ENCODE measurements around the gene MRPS2.

MRPS2 gene

GRCh38 chr9:135486267-135487065 is 14.0 kb upstream of the MRPS2 start:
- CTCF ChIA-PET = no interaction called here
- WGBS (ENCODE audit: insufficient coverage) = 97% methylated on average over 32 of the region's 33 CpGs
- no peak for DNase-seq
- Histone ChIP-seq H3K9me3 (ENCODE audit: control extremely low read depth in 1 of 5, control insufficient read depth in 4 of 5, insufficient read depth in 2 of 5, low read depth in 1 of 5, low read length in 4 of 5) (no peaks in the 10 kb centered on the region), H3K4me1 (ENCODE audit: control extremely low read depth in 1 of 4, control insufficient read depth in 4 of 4, insufficient read depth in 4 of 4, low read length in 3 of 4) (peaks cover 0 to 8% (median 0%) of the 10 kb centered on the region in 4 experiments), H3K27me3 (replicated peaks in 2 of 5; ENCODE audit: control insufficient read depth in 4 of 5, insufficient read depth in 5 of 5, low read length in 4 of 5) (no peaks in the 10 kb centered on the region), H3K27ac (ENCODE audit: insufficient read depth in 1 of 2, low read depth in 1 of 2, low read length in 2 of 2, poor library complexity in 1 of 2, severe bottlenecking in 2 of 2) (no peak overlapping the region), H3K36me3 (ENCODE audit: control insufficient read depth in 4 of 4, insufficient read depth in 4 of 4, low read length in 3 of 4) (peaks cover 4 to 54% (median 32%) of the 10 kb centered on the region in 4 experiments), H3K4me3 (ENCODE audit: control insufficient read depth in 1 of 7, extremely low read depth in 1 of 7, insufficient read depth in 4 of 7, low read depth in 2 of 7, low read length in 6 of 7) (no peak overlapping the region)
- POLR2A ChIA-PET = no interaction called here

- CTCF ChIA-PET = interaction anchor here (1.3 kb wide), 1 partner anchor 13 kb away, joined by 4 read pairs; no protein-coding TSS in a partner anchor
- H3K36me3 ChIP-seq (ENCODE audit: control insufficient read depth in 4 of 4, insufficient read depth in 4 of 4, low read length in 3 of 4) = peaks cover 4 to 54% (median 32%) of the 10 kb centered on the region in 4 experiments
- H3K27me3 ChIP-seq (replicated peaks in 2 of 5; ENCODE audit: control insufficient read depth in 4 of 5, insufficient read depth in 5 of 5, low read length in 4 of 5) = no peaks in the 10 kb centered on the region
Observed at GRCh38 chr9:135487281-135488012, 13.0 kb upstream of the MRPS2 start.

GRCh38 chr9:135488013-135488330 is 12.5 kb upstream of the MRPS2 start:
- DNase-seq = no peak
- Histone ChIP-seq H3K36me3 (ENCODE audit: control insufficient read depth in 4 of 4, insufficient read depth in 4 of 4, low read length in 3 of 4) (peaks cover 4 to 54% (median 32%) of the 10 kb centered on the region in 4 experiments), H3K9me3 (ENCODE audit: control extremely low read depth in 1 of 5, control insufficient read depth in 4 of 5, insufficient read depth in 2 of 5, low read depth in 1 of 5, low read length in 4 of 5) (no peaks in the 10 kb centered on the region), H3K4me3 (ENCODE audit: control insufficient read depth in 1 of 7, extremely low read depth in 1 of 7, insufficient read depth in 4 of 7, low read depth in 2 of 7, low read length in 6 of 7) (no peak overlapping the region), H3K4me1 (ENCODE audit: control extremely low read depth in 1 of 4, control insufficient read depth in 4 of 4, insufficient read depth in 4 of 4, low read length in 3 of 4) (no peaks in the 10 kb centered on the region), H3K27me3 (replicated peaks in 2 of 5; ENCODE audit: control insufficient read depth in 4 of 5, insufficient read depth in 5 of 5, low read length in 4 of 5) (no peaks in the 10 kb centered on the region), H3K27ac (ENCODE audit: insufficient read depth in 1 of 2, low read depth in 1 of 2, low read length in 2 of 2, poor library complexity in 1 of 2, severe bottlenecking in 2 of 2) (no peak overlapping the region)
- CTCF ChIA-PET = interaction anchor here (1.3 kb wide), 1 partner anchor 14 kb away, joined by 4 read pairs; no protein-coding TSS in a partner anchor
- POLR2A ChIA-PET = no interaction called here
- WGBS (ENCODE audit: insufficient coverage) = 100% methylated on average over 7 of the region's 18 CpGs

More at GRCh38 chr9:135487281-135488012, 13.0 kb upstream of the MRPS2 start:
- Histone ChIP-seq H3K27ac (ENCODE audit: insufficient read depth in 1 of 2, low read depth in 1 of 2, low read length in 2 of 2, poor library complexity in 1 of 2, severe bottlenecking in 2 of 2) (no peak overlapping the region), H3K4me1 (ENCODE audit: control extremely low read depth in 1 of 4, control insufficient read depth in 4 of 4, insufficient read depth in 4 of 4, low read length in 3 of 4) (no peaks in the 10 kb centered on the region), H3K4me3 (ENCODE audit: control insufficient read depth in 1 of 7, extremely low read depth in 1 of 7, insufficient read depth in 4 of 7, low read depth in 2 of 7, low read length in 6 of 7) (no peak overlapping the region), H3K9me3 (ENCODE audit: control extremely low read depth in 1 of 5, control insufficient read depth in 4 of 5, insufficient read depth in 2 of 5, low read depth in 1 of 5, low read length in 4 of 5) (no peaks in the 10 kb centered on the region)
- POLR2A ChIA-PET = no interaction called here
- DNase-seq = no peak
- 97% methylated on average over 38 of the region's 40 CpGs for WGBS (ENCODE audit: insufficient coverage)

DNA sequence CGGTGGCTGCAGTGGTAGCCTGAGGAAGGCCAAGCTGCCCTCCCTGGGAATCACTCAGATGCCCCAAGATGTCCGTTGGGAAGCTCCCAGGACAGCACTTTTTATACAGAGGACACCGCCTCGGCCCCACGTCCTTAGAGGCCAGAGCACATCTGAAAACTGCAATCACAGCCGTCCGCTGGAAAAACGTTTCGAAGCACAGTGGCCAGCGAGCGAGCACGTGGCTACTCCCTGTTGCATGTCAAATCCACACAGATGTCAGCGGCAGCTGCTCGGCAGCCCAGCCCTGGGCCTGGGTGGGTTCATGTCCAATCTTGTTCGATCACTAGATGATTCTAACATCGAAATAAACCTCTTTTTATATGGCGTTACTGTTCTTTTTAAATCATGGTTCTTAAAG is 12.0 kb upstream of the MRPS2 start:
- Histone ChIP-seq H3K9me3 (ENCODE audit: control extremely low read depth in 1 of 5, control insufficient read depth in 4 of 5, insufficient read depth in 2 of 5, low read depth in 1 of 5, low read length in 4 of 5) (no peaks in the 10 kb centered on the region), H3K4me1 (ENCODE audit: control extremely low read depth in 1 of 4, control insufficient read depth in 4 of 4, insufficient read depth in 4 of 4, low read length in 3 of 4) (no peaks in the 10 kb centered on the region), H3K27ac (ENCODE audit: insufficient read depth in 1 of 2, low read depth in 1 of 2, low read length in 2 of 2, poor library complexity in 1 of 2, severe bottlenecking in 2 of 2) (no peak overlapping the region), H3K4me3 (ENCODE audit: control insufficient read depth in 1 of 7, extremely low read depth in 1 of 7, insufficient read depth in 4 of 7, low read depth in 2 of 7, low read length in 6 of 7) (no peak overlapping the region), H3K27me3 (replicated peaks in 2 of 5; ENCODE audit: control insufficient read depth in 4 of 5, insufficient read depth in 5 of 5, low read length in 4 of 5) (no peaks in the 10 kb centered on the region), H3K36me3 (ENCODE audit: control insufficient read depth in 4 of 4, insufficient read depth in 4 of 4, low read length in 3 of 4) (peaks cover 4 to 51% (median 30%) of the 10 kb centered on the region in 4 experiments)
- 97% methylated on average over 17 of the region's 17 CpGs for WGBS (ENCODE audit: insufficient coverage)
- DNase-seq = no peak
- POLR2A ChIA-PET = no interaction called here
- CTCF ChIA-PET = interaction anchor here (1.3 kb wide), 1 partner anchor 14 kb away, joined by 4 read pairs; no protein-coding TSS in a partner anchor

- ChIA-PET CTCF (no interaction called here), POLR2A (no interaction called here)
- H3K9me3 ChIP-seq (ENCODE audit: control extremely low read depth in 1 of 5, control insufficient read depth in 4 of 5, insufficient read depth in 2 of 5, low read depth in 1 of 5, low read length in 4 of 5) = no peaks in the 10 kb centered on the region
- peaks cover under 1 to 45% (median 23%) of the 10 kb centered on the region in 4 experiments for H3K36me3 ChIP-seq (ENCODE audit: control insufficient read depth in 4 of 4, insufficient read depth in 4 of 4, low read length in 3 of 4)
- no peak for DNase-seq
- H3K27ac ChIP-seq (ENCODE audit: insufficient read depth in 1 of 2, low read depth in 1 of 2, low read length in 2 of 2, poor library complexity in 1 of 2, severe bottlenecking in 2 of 2) = no peak overlapping the region
- 93% methylated on average over 16 of the region's 18 CpGs for WGBS (ENCODE audit: insufficient coverage)
- no peaks in the 10 kb centered on the region for H3K4me1 ChIP-seq (ENCODE audit: control extremely low read depth in 1 of 4, control insufficient read depth in 4 of 4, insufficient read depth in 4 of 4, low read length in 3 of 4)
- H3K27me3 ChIP-seq (replicated peaks in 2 of 5; ENCODE audit: control insufficient read depth in 4 of 5, insufficient read depth in 5 of 5, low read length in 4 of 5) = no peaks in the 10 kb centered on the region
- no peak overlapping the region for H3K4me3 ChIP-seq (ENCODE audit: control insufficient read depth in 1 of 7, extremely low read depth in 1 of 7, insufficient read depth in 4 of 7, low read depth in 2 of 7, low read length in 6 of 7)
Observed at GRCh38 chr9:135489188-135489906, 11.1 kb upstream of the MRPS2 start.

DNA sequence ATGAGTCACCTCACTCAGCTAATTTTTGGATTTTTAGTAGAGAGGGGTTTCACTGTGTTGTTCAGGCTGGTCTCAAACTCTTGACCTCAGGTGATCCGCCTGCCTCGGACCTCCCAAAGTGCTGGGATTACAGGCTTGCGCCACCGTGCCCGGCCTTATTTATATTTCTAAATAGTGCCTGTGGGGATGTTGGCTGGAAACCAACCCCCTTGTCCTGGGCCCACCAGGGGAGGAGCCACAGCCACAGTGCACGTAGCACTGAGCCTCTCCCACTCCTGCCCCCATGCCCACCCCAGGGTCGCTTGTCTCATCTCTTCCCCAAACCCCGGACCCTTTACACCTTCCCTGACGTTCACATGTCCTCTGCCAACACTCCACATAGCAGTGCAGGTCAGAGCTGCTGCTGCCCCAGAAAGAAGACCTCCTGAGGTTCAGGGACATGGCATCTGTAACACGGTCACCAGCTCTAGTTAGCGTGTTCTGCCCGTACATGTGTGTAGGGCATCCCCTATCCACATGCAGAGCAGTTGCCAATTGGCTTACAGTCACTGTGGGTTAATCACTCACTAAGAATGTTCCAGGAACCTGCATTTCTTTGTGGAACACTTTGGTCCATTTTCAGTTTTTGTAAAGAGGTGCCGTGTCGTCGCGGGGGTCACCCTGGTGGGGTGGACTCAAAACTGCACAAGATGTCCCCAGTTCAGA is 10.2 kb upstream of the MRPS2 start:
- Histone ChIP-seq H3K4me1 (ENCODE audit: control extremely low read depth in 1 of 4, control insufficient read depth in 4 of 4, insufficient read depth in 4 of 4, low read length in 3 of 4) (no peaks in the 10 kb centered on the region), H3K36me3 (ENCODE audit: control insufficient read depth in 4 of 4, insufficient read depth in 4 of 4, low read length in 3 of 4) (peaks cover 0 to 35% (median 17%) of the 10 kb centered on the region in 4 experiments), H3K4me3 (ENCODE audit: control insufficient read depth in 1 of 7, extremely low read depth in 1 of 7, insufficient read depth in 4 of 7, low read depth in 2 of 7, low read length in 6 of 7) (no peak overlapping the region), H3K9me3 (ENCODE audit: control extremely low read depth in 1 of 5, control insufficient read depth in 4 of 5, insufficient read depth in 2 of 5, low read depth in 1 of 5, low read length in 4 of 5) (no peaks in the 10 kb centered on the region), H3K27ac (ENCODE audit: insufficient read depth in 1 of 2, low read depth in 1 of 2, low read length in 2 of 2, poor library complexity in 1 of 2, severe bottlenecking in 2 of 2) (no peak overlapping the region), H3K27me3 (replicated peaks in 2 of 5; ENCODE audit: control insufficient read depth in 4 of 5, insufficient read depth in 5 of 5, low read length in 4 of 5) (no peaks in the 10 kb centered on the region)
- ChIA-PET POLR2A (no interaction called here), CTCF (interaction anchor here (1.5 kb wide), 1 partner anchor 9 kb away, joined by 6 read pairs; the partner anchor contains the start of gene MRPS2)
- 98% methylated on average over 14 of the region's 16 CpGs for WGBS (ENCODE audit: insufficient coverage)
- no peak for DNase-seq

Measured in common myeloid progenitor, CD34-positive (primary cell).